NB4 (cell line): ENCODE results near the gene SCRN1.

ENCODE experiments used
- CTCF ChIP-seq: IDR thresholded peaks from one replicate; pipeline ENCODE4 v1.5.1; 2012; ENCODE audit warnings: low read depth, low read length
- MAX ChIP-seq: IDR thresholded peaks from 2 replicates; pipeline ENCODE4 v1.6.1; 2011; ENCODE audit warnings: low read depth, low read length
- MYC ChIP-seq: IDR thresholded peaks from 2 replicates; pipeline ENCODE4 v1.6.1; 2011; ENCODE audit warnings: low read depth, low read length
- POLR2A ChIP-seq: IDR thresholded peaks from 2 replicates; pipeline ENCODE4 v1.6.1; 2011; ENCODE audit warnings: mild to moderate bottlenecking; ENCODE audit not compliant: insufficient read length; ENCODE audit errors: extremely low read depth

- TF ChIP-seq CTCF (no peak), POLR2A (no peak), MYC (no peak), MAX (no peak)
These were observed 63.4 kb downstream of the SCRN1 start for GRCh38 chr7:29926216-29926615.
